GM23338 (cell line): ENCODE measurements around the gene APOM.

Experiments used
- CREB1 ChIP-seq: fragments of 250-450 bp; sonication (Bioruptor Pico); IDR thresholded peaks from 2 replicates; pipeline ENCODE4 v1.5.0; 2020; ENCODE audit warnings: low read depth, mild to moderate bottlenecking, moderate library complexity
- EZH2 ChIP-seq: fragments of 200-600 bp; sonication (generic); IDR thresholded peaks from one replicate; pipeline ENCODE4 v1.8.0; 2017; ENCODE audit warnings: antibody characterized with exemption, mild to moderate bottlenecking, low read depth; ENCODE audit not compliant: unreplicated experiment
- EZH2phosphoT487 ChIP-seq: fragments of 200-600 bp; sonication (generic); IDR thresholded peaks from one replicate; pipeline ENCODE4 v1.8.1; 2018; ENCODE audit warnings: antibody characterized with exemption; ENCODE audit not compliant: unreplicated experiment
- POLR2AphosphoS5 ChIP-seq: IDR thresholded peaks from 2 replicates; pipeline ENCODE4 v1.6.1; 2016; ENCODE audit warnings: antibody characterized with exemption, low read depth
- TF ChIP-seq, protein P1 (sequence below), 2 experiments: fragments of 200-600 bp in 1 of 2; sonication (generic) in 1 of 2; conservative IDR thresholded peaks; 2 replicates each; pipeline versions ENCODE4 v1.5.1 to v1.6.1; 2016 to 2017; ENCODE audit warnings: antibody characterized with exemption in 2 of 2, low read depth in 2 of 2, mild to moderate bottlenecking in 2 of 2, moderate library complexity in 1 of 2
- TF ChIP-seq, protein P2 (sequence below): IDR thresholded peaks from 2 replicates; pipeline ENCODE4 v1.6.1; 2016; ENCODE audit warnings: antibody characterized with exemption
- TF ChIP-seq, protein P3 (sequence below): IDR thresholded peaks from one replicate; pipeline ENCODE4 v1.6.1; 2018; ENCODE audit warnings: antibody characterized with exemption; ENCODE audit not compliant: unreplicated experiment

DNA sequence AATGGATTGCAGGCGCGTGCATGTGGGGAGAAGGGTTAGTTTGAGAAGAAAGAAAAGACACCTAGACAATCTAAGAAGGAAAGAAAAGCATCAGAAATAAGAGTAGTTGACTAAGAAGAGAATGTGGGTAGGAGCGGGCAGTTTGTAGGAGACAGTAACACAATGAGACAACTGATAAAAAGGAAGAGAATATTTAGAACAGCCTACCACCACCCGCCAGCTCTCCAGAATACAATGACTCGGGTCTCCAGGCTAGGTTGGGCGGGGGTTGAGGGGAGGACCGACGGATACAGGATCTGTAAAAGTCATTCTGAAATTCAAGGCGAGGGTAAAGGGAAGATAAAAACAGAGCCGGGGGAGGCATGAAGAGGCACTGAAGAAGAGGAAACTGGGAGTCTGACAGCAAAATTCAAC is 46.7 kb downstream of the APOM start:
- TF ChIP-seq, protein P1, sequence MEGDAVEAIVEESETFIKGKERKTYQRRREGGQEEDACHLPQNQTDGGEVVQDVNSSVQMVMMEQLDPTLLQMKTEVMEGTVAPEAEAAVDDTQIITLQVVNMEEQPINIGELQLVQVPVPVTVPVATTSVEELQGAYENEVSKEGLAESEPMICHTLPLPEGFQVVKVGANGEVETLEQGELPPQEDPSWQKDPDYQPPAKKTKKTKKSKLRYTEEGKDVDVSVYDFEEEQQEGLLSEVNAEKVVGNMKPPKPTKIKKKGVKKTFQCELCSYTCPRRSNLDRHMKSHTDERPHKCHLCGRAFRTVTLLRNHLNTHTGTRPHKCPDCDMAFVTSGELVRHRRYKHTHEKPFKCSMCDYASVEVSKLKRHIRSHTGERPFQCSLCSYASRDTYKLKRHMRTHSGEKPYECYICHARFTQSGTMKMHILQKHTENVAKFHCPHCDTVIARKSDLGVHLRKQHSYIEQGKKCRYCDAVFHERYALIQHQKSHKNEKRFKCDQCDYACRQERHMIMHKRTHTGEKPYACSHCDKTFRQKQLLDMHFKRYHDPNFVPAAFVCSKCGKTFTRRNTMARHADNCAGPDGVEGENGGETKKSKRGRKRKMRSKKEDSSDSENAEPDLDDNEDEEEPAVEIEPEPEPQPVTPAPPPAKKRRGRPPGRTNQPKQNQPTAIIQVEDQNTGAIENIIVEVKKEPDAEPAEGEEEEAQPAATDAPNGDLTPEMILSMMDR (conservative IDR thresholded peaks at IDR 0.05; ENCODE audit: low read depth in 2 of 2) = no peak
- TF ChIP-seq, protein P2, sequence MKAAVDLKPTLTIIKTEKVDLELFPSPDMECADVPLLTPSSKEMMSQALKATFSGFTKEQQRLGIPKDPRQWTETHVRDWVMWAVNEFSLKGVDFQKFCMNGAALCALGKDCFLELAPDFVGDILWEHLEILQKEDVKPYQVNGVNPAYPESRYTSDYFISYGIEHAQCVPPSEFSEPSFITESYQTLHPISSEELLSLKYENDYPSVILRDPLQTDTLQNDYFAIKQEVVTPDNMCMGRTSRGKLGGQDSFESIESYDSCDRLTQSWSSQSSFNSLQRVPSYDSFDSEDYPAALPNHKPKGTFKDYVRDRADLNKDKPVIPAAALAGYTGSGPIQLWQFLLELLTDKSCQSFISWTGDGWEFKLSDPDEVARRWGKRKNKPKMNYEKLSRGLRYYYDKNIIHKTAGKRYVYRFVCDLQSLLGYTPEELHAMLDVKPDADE = no peak
- no peak for TF ChIP-seq POLR2AphosphoS5
- TF ChIP-seq, protein P3, sequence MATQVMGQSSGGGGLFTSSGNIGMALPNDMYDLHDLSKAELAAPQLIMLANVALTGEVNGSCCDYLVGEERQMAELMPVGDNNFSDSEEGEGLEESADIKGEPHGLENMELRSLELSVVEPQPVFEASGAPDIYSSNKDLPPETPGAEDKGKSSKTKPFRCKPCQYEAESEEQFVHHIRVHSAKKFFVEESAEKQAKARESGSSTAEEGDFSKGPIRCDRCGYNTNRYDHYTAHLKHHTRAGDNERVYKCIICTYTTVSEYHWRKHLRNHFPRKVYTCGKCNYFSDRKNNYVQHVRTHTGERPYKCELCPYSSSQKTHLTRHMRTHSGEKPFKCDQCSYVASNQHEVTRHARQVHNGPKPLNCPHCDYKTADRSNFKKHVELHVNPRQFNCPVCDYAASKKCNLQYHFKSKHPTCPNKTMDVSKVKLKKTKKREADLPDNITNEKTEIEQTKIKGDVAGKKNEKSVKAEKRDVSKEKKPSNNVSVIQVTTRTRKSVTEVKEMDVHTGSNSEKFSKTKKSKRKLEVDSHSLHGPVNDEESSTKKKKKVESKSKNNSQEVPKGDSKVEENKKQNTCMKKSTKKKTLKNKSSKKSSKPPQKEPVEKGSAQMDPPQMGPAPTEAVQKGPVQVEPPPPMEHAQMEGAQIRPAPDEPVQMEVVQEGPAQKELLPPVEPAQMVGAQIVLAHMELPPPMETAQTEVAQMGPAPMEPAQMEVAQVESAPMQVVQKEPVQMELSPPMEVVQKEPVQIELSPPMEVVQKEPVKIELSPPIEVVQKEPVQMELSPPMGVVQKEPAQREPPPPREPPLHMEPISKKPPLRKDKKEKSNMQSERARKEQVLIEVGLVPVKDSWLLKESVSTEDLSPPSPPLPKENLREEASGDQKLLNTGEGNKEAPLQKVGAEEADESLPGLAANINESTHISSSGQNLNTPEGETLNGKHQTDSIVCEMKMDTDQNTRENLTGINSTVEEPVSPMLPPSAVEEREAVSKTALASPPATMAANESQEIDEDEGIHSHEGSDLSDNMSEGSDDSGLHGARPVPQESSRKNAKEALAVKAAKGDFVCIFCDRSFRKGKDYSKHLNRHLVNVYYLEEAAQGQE = no peak
- no peak for TF ChIP-seq CREB1 (CRISPR knock-in tag)
- no peak for TF ChIP-seq EZH2
- TF ChIP-seq EZH2phosphoT487 = no peak
